Naive thymus-derived CD4-positive, alpha-beta T cell (primary cell): ENCODE data around the gene CERT1. TPM values are rescaled to one million over a fixed set of nuclear protein-coding genes. Genes with fewer than 3 reads are reported as not detected.

Source experiments
- ATAC-seq: fragments of 150-1000 bp; cut with Tn5 transposase; 2 replicates; pipeline ENCODE4 v1.10.0; 2021; ENCODE audit warnings: mild to moderate bottlenecking, moderate library complexity
- CTCF ChIA-PET: fragments of 350-600 bp; sonication (Branson Sonifier 250); formaldehyde crosslinking; loops from one replicate; lab custom pipeline; 2021; ENCODE audit warnings: antibody characterized with exemption; lab: Charles Lee
- POLR2A ChIA-PET: fragments of 350-600 bp; sonication (Branson Sonifier 250); formaldehyde crosslinking; loops from one replicate; lab custom pipeline; 2021; ENCODE audit warnings: antibody characterized with exemption, inconsistent platforms; lab: Charles Lee
- DNase-seq, 9 donors: peaks; one replicate each; pipeline versions ENCODE4 v3.0.0 to v3.0.0-alpha.2; 2020 to 2022; ENCODE audit warnings: mixed read lengths in 1 of 9
- H3K27ac ChIP-seq: one replicate; pipeline ENCODE4 v1.7.0; 2013; ENCODE audit warnings: mild to moderate bottlenecking, low read depth, low read length, moderate library complexity
- H3K27me3 ChIP-seq, 2 donors: one replicate each; pipeline ENCODE4 v1.7.0; 2013; ENCODE audit warnings: low read length in 2 of 2, mild to moderate bottlenecking in 2 of 2, moderate library complexity in 2 of 2; ENCODE audit not compliant: control insufficient read depth in 2 of 2, insufficient read depth in 2 of 2
- H3K36me3 ChIP-seq, 3 experiments: 1 replicate in 2 of 3; 2 replicates in 1 of 3; pipeline ENCODE4 v1.7.0; 2013; ENCODE audit warnings: low read length in 3 of 3, mild to moderate bottlenecking in 3 of 3, moderate library complexity in 1 of 3; ENCODE audit not compliant: insufficient read depth in 3 of 3, control insufficient read depth in 2 of 3
- H3K4me1 ChIP-seq, 2 donors: one replicate each; pipeline ENCODE4 v1.7.0; 2013; ENCODE audit warnings: low read length in 2 of 2, mild to moderate bottlenecking in 2 of 2, moderate library complexity in 1 of 2; ENCODE audit not compliant: control insufficient read depth in 2 of 2, insufficient read depth in 2 of 2
- H3K4me3 ChIP-seq: 2 replicates; pipeline ENCODE4 v1.7.0; 2013; ENCODE audit warnings: mild to moderate bottlenecking, low read length
- H3K9me3 ChIP-seq, 3 experiments: 1 replicate in 2 of 3; 2 replicates in 1 of 3; pipeline ENCODE4 v1.7.0; 2013; ENCODE audit warnings: low read length in 3 of 3; ENCODE audit not compliant: control insufficient read depth in 2 of 3
- H3K27ac Mint-ChIP-seq, 9 donors: one replicate each; pipeline ENCODE4 v1.8.0; 2020 to 2022; ENCODE audit warnings: mixed read lengths in 9 of 9, mild to moderate bottlenecking in 8 of 9, moderate library complexity in 5 of 9, inconsistent platforms in 2 of 9
- H3K27me3 Mint-ChIP-seq, 5 donors: one replicate each; pipeline ENCODE4 v1.8.0; 2021 to 2022; ENCODE audit warnings: mixed read lengths in 5 of 5, mild to moderate bottlenecking in 1 of 5
- H3K36me3 Mint-ChIP-seq, 5 donors: one replicate each; pipeline ENCODE4 v1.8.0; 2020 to 2022; ENCODE audit warnings: mixed read lengths in 5 of 5, mild to moderate bottlenecking in 3 of 5, inconsistent platforms in 1 of 5
- H3K4me1 Mint-ChIP-seq, 7 donors: one replicate each; pipeline ENCODE4 v1.8.0; 2020 to 2022; ENCODE audit warnings: mixed read lengths in 7 of 7, mild to moderate bottlenecking in 3 of 7, inconsistent platforms in 1 of 7
- H3K4me3 Mint-ChIP-seq, 10 donors: one replicate each; pipeline ENCODE4 v1.8.0; 2020 to 2022; ENCODE audit warnings: mild to moderate bottlenecking in 10 of 10, mixed read lengths in 10 of 10, moderate library complexity in 6 of 10, inconsistent platforms in 2 of 10
- H3K9me3 Mint-ChIP-seq, 11 donors: one replicate each; pipeline ENCODE4 v1.8.0; 2020 to 2022; ENCODE audit warnings: mixed read lengths in 11 of 11, mild to moderate bottlenecking in 4 of 11, inconsistent platforms in 1 of 11, moderate library complexity in 1 of 11
- intact Hi-C, 2 donors: fragments of 100-400 bp; cut with micrococcal nuclease; formaldehyde crosslinking; loops; one replicate each; pipeline ENCODE4 v1.15.1; 2023
- polyA plus RNA-seq, 2 donors: library from polyadenylated mRNA; unstranded; fragments of 300-500 nt; fragmentation: Illumina TruSeq; gene quantifications; one replicate each; pipeline ENCODE4 v1.2.3, GENCODE V29; 2021
- total RNA-seq, 6 experiments: library from RNA in 5 of 6; stranded (reverse) in 5 of 6; gene quantifications; 1 replicate in 5 of 6; 2 replicates in 1 of 6; pipeline ENCODE4 v1.2.3 and lab custom pipeline; 2021 to 2026

CERT1 gene
- total and polyA plus RNA-seq, 7 experiments from 2014 or later, result 13.3 to 60.4 (median 37.7) TPM

DNA sequence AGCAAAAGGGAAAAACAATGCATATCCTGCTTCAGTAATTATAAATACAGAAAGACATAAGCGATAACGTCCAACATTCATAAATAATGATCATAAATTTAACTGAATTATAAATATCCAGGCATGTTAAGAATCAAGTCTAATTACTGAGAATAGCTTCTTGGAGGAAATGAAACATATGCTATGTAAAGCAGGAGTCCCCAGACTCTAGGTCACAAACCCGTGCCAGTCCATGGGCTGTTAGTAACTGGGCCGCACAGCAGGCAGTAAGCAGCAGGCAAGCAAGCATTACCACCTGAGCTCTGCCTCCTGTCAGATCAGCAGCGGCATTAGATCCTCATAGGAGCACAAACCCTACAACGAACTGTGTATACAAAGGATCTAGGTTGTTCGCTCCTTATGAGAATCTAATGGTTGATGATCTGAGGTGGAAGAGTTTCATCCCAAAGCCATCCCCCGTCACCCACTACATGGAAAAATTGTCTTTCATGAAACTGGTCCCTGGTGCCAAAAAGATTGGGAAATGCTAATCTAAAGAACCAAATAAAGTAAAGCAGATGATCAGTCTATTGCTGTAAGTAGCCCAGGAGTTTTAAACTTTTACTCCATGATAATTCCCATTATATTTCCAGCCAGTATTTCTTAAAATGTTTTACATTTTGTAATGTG, 50.4 kb downstream of the CERT1 start:
- intact Hi-C loops, result loop anchor here in 1 of 2 donors (2.0 kb wide), 1 partner anchor 14 kb away; no protein-coding TSS in a partner anchor
- Mint-ChIP-seq H3K9me3 (peaks cover 0 to 10% (median 0%) of the 10 kb centered on the region in 11 donors), H3K27me3 (no peaks in the 10 kb centered on the region), H3K27ac (peak overlapping the region in 1 of 9 donors; percentile 32), H3K4me3 (no peak overlapping the region), H3K4me1 (peaks cover 19 to 52% (median 44%) of the 10 kb centered on the region in 7 donors), H3K36me3 (peaks cover 0 to 55% (median 41%) of the 10 kb centered on the region in 5 donors)
- ChIA-PET POLR2A (interaction anchor here (0.7 kb wide), 1 partner anchor 122 kb away, joined by 6 read pairs; no protein-coding TSS in a partner anchor), CTCF (no interaction called here)
- ATAC-seq (no peak), DNase-seq (no peak)
- no peaks in the 10 kb centered on the region for H3K36me3 ChIP-seq
- no peak overlapping the region for H3K4me3 ChIP-seq
- H3K27me3 ChIP-seq, result no peaks in the 10 kb centered on the region
- no peak overlapping the region for H3K27ac ChIP-seq
- H3K9me3 ChIP-seq, result no peaks in the 10 kb centered on the region
- H3K4me1 ChIP-seq, result peaks cover 0 to 12% of the 10 kb centered on the region in 2 donors

DNA sequence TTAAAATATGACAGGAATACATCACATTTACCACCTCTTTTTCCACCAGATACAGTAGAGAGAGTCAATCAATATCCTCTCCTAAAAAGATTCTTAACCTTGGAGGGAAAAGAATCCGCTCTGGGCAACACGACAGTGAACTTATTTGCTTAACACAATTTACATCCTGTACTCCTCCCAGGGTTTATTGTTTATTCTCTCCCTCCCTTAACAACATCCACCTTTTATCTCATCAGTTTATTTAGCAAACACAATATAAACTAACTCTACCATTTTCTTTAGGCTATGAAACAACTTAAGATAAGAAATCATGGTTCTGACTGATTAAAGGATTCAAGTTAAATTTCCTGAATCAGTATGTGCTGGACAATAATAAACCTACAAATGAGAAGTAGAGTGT, 50.9 kb downstream of the CERT1 start:
- intact Hi-C loops, result loop anchor here in 1 of 2 donors (2.0 kb wide), 1 partner anchor 14 kb away; no protein-coding TSS in a partner anchor
- Histone ChIP-seq H3K9me3 (no peaks in the 10 kb centered on the region), H3K36me3 (no peaks in the 10 kb centered on the region), H3K27me3 (no peaks in the 10 kb centered on the region), H3K4me3 (no peak overlapping the region), H3K27ac (no peak overlapping the region), H3K4me1 (peaks cover 0 to 6% of the 10 kb centered on the region in 2 donors)
- Mint-ChIP-seq H3K4me3 (no peak overlapping the region), H3K27ac (no peak overlapping the region), H3K9me3 (peaks cover 0 to 10% (median 0%) of the 10 kb centered on the region in 11 donors), H3K27me3 (no peaks in the 10 kb centered on the region), H3K4me1 (peaks cover 17 to 47% (median 38%) of the 10 kb centered on the region in 7 donors), H3K36me3 (peaks cover 2 to 58% (median 47%) of the 10 kb centered on the region in 5 donors)
- POLR2A ChIA-PET, result no interaction called here
- ATAC-seq, result no peak
- no peak for DNase-seq
- CTCF ChIA-PET, result no interaction called here

DNA sequence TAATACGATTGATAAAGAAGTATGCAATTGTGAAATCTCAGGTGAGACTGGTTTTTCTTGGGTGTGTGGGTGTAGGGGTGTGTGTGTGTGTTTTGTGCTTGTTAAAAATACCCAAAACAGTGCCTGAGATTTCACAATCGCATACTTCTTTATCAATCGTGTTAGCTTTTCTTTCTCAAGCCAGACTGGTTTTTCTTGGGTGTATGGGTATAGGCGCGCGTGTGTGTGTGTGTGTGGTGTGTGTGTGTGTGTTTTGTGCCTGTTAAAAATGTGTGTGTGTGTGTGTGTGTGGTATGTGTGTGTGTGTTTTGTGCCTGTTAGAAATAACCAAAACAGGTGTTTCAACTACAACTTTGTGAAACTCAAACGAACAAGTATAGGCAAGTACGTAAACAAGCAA, 53.7 kb downstream of the CERT1 start:
- ChIA-PET POLR2A (no interaction called here), CTCF (no interaction called here)
- H3K36me3 ChIP-seq, result no peaks in the 10 kb centered on the region
- no peaks in the 10 kb centered on the region for H3K9me3 ChIP-seq
- H3K27me3 ChIP-seq, result no peaks in the 10 kb centered on the region
- H3K4me3 ChIP-seq, result no peak overlapping the region
- H3K4me1 ChIP-seq, result no peaks in the 10 kb centered on the region
- no peak overlapping the region for H3K27ac Mint-ChIP-seq
- DNase-seq, result no peak
- H3K4me1 Mint-ChIP-seq, result peaks cover 9 to 30% (median 22%) of the 10 kb centered on the region in 7 donors
- no peak overlapping the region for H3K4me3 Mint-ChIP-seq
- peaks cover 0 to 7% (median 0%) of the 10 kb centered on the region in 11 donors for H3K9me3 Mint-ChIP-seq
- intact Hi-C loops, result no loop called here
- H3K27ac ChIP-seq, result no peak overlapping the region
- H3K27me3 Mint-ChIP-seq, result no peaks in the 10 kb centered on the region
- no peak for ATAC-seq
- H3K36me3 Mint-ChIP-seq, result peaks cover 15 to 67% (median 55%) of the 10 kb centered on the region in 5 donors

DNA sequence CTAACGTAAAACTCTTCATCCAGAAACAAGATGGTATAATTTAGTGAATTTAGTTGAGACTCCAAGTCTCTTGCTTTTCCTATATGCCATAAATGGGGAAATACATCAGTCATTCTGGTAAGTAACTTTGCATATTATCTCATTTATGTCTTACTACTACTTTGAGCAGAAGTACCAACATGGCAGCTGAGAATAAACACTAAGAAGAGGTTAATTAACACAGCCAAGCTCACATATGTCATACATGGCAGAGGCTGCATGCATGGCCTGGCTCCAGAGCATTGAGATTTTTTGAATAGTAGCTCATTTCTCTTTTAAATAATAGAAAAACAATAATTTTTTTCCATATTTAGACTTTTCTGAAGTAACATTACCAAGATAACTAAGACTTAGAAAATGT, 54.3 kb downstream of the CERT1 start:
- Mint-ChIP-seq H3K4me3 (no peak overlapping the region), H3K36me3 (peaks cover 15 to 64% (median 53%) of the 10 kb centered on the region in 5 donors), H3K9me3 (peaks cover 0 to 5% (median 0%) of the 10 kb centered on the region in 11 donors), H3K4me1 (peaks cover 6 to 26% (median 18%) of the 10 kb centered on the region in 7 donors), H3K27ac (no peak overlapping the region), H3K27me3 (no peaks in the 10 kb centered on the region)
- POLR2A ChIA-PET, result no interaction called here
- H3K36me3 ChIP-seq, result no peaks in the 10 kb centered on the region
- H3K4me3 ChIP-seq, result no peak overlapping the region
- H3K9me3 ChIP-seq, result no peaks in the 10 kb centered on the region
- no peaks in the 10 kb centered on the region for H3K4me1 ChIP-seq
- no peak for ATAC-seq
- CTCF ChIA-PET, result no interaction called here
- intact Hi-C loops, result no loop called here
- no peak overlapping the region for H3K27ac ChIP-seq
- DNase-seq, result no peak
- H3K27me3 ChIP-seq, result no peaks in the 10 kb centered on the region

DNA sequence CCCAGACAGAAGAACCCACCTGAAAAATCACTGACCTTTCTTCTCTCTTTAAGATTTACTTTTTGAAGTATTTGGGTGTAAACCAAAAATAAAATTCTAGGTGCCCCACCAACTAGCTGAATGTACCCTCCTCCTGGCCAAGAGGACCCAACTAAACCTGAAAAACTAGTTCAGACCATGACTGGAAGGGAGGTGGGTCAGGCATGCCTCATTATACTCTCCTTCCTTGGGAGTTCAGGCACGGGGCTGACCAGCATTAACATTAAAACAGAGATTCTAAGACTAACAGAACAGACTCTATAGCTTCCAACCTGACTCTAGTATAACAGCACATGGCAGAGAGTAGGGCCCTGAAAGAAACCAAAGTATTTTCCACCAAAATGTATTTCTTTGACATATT, 61.4 kb downstream of the CERT1 start:
- H3K27me3 Mint-ChIP-seq, result no peaks in the 10 kb centered on the region
- Histone ChIP-seq H3K27me3 (no peaks in the 10 kb centered on the region), H3K4me3 (no peak overlapping the region), H3K36me3 (peaks cover 0 to 8% (median 0%) of the 10 kb centered on the region in 3 experiments), H3K4me1 (no peaks in the 10 kb centered on the region), H3K9me3 (peaks cover 0 to 17% (median 10%) of the 10 kb centered on the region in 3 experiments), H3K27ac (no peak overlapping the region)
- peaks cover 28 to 82% (median 74%) of the 10 kb centered on the region in 5 donors for H3K36me3 Mint-ChIP-seq
- peak overlapping the region in 1 of 9 donors; percentile 9 for H3K27ac Mint-ChIP-seq
- no peak for DNase-seq
- intact Hi-C loops, result no loop called here
- no peak overlapping the region for H3K4me3 Mint-ChIP-seq
- H3K4me1 Mint-ChIP-seq, result peaks cover 0 to 14% (median 4%) of the 10 kb centered on the region in 7 donors
- H3K9me3 Mint-ChIP-seq, result peaks cover 1 to 34% (median 15%) of the 10 kb centered on the region in 11 donors
- CTCF ChIA-PET, result no interaction called here
- ATAC-seq, result no peak
- POLR2A ChIA-PET, result no interaction called here

DNA sequence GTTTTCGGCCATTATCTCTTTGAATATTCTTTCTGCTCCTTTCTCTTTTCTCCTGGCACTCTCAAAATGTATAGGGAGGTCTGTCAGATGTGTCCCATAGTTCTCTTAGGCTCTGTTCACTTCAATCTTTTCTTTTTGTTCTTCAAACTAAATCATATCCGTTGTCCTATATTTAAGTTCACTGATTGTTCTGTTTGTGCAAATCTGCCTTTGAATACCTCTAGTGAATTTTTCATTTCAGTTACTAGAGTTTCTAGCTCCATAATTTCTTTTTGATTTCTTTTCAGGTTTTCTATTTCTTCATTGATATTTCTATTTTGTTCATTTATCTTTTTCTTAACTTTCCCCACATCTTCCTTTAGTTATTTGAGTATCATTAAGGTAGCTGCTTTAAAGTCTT, 65.4 kb downstream of the CERT1 start:
- Mint-ChIP-seq H3K4me3 (no peak overlapping the region), H3K36me3 (peaks cover 30 to 80% (median 73%) of the 10 kb centered on the region in 5 donors), H3K9me3 (peaks cover 8 to 54% (median 21%) of the 10 kb centered on the region in 11 donors), H3K27me3 (no peaks in the 10 kb centered on the region), H3K27ac (no peak overlapping the region), H3K4me1 (peaks cover 0 to 19% (median 6%) of the 10 kb centered on the region in 7 donors)
- intact Hi-C loops, result no loop called here
- peaks cover 0 to 14% (median 0%) of the 10 kb centered on the region in 3 experiments for H3K36me3 ChIP-seq
- ChIA-PET CTCF (no interaction called here), POLR2A (no interaction called here)
- no peaks in the 10 kb centered on the region for H3K4me1 ChIP-seq
- no peak for ATAC-seq
- H3K4me3 ChIP-seq, result no peak overlapping the region
- no peaks in the 10 kb centered on the region for H3K27me3 ChIP-seq
- H3K27ac ChIP-seq, result no peak overlapping the region
- DNase-seq, result no peak
- H3K9me3 ChIP-seq, result peaks cover 0 to 17% (median 10%) of the 10 kb centered on the region in 3 experiments
